Activated naive CD4-positive, alpha-beta T cell treated with anti-CD3 and anti-CD28 coated beads, Interleukin-2, amount 50 U/mL, for 72 hours (primary cell): ENCODE data around the gene HAUS8. TPM values are rescaled to one million over a fixed set of nuclear protein-coding genes. Genes with fewer than 3 reads are reported as not detected.
A peak's percentile ranks its signal among the peaks of the same experiment; 100 is the strongest.

Source experiments
- ATAC-seq, 2 donors: fragments of 150-1000 bp; cut with Tn5 transposase; 2 replicates each; pipeline ENCODE4 v1.10.0; 2021; ENCODE audit warnings: mild to moderate bottlenecking in 2 of 2, moderate library complexity in 2 of 2
- DNase-seq, 2 donors: peaks; one replicate each; pipeline ENCODE4 v3.0.0; 2021 to 2022; ENCODE audit warnings: low spot score in 2 of 2
- H3K27ac Mint-ChIP-seq, 2 donors: one replicate each; pipeline ENCODE4 v1.8.0; 2022; ENCODE audit warnings: mild to moderate bottlenecking in 2 of 2, mixed read lengths in 2 of 2
- H3K36me3 Mint-ChIP-seq, 2 donors: one replicate each; pipeline ENCODE4 v1.8.0; 2022; ENCODE audit warnings: mixed read lengths in 2 of 2
- H3K9me3 Mint-ChIP-seq, 2 donors: one replicate each; pipeline ENCODE4 v1.8.0; 2022; ENCODE audit warnings: mixed read lengths in 2 of 2
- total RNA-seq, 2 donors: library from RNA; stranded (reverse); gene quantifications; one replicate each; pipeline ENCODE4 v1.2.3, GENCODE V29; 2022

Gene HAUS8
- total RNA-seq, 2 donors from 2014 or later: 31.6 to 57.1 TPM

- Mint-ChIP-seq H3K36me3 (peaks cover 0 to 5% of the 10 kb centered on the region in 2 donors), H3K9me3 (peaks cover 5 to 7% of the 10 kb centered on the region in 2 donors), H3K27ac (peak overlapping the region in 1 of 2 donors; percentile 64)
- no peak for DNase-seq
- ATAC-seq: peak in 1 of 2 donors; percentile 44
These were observed 72.8 kb downstream of the HAUS8 start for GRCh38 chr19:17002455-17002854.

- ATAC-seq (peak; percentile 57 to 90), DNase-seq (peak in 1 of 2 donors; percentile 85)
- peaks cover 0 to 5% of the 10 kb centered on the region in 2 donors for H3K36me3 Mint-ChIP-seq
- H3K9me3 Mint-ChIP-seq: peaks cover 5 to 7% of the 10 kb centered on the region in 2 donors
- H3K27ac Mint-ChIP-seq: peak overlapping the region; percentile 22 to 64
These were observed 73.6 kb downstream of the HAUS8 start for GRCh38 chr19:17001603-17002183.

Other genes with a start within 250 kb of the HAUS8 start
- 10 to 100 TPM; 31.6 to 31.8 TPM for gene SIN3B, start 246.1 kb downstream of the HAUS8 start, total RNA-seq
- not detected for gene F2RL3, start 186.5 kb downstream of the HAUS8 start, total RNA-seq
- gene CPAMD8, start 48.6 kb downstream of the HAUS8 start, total RNA-seq: under 1 TPM; 0.19 to 0.75 TPM
- gene MYO9B, start 325 bp upstream of the HAUS8 start, total RNA-seq: 100 to 1,000 TPM; 112 to 142 TPM
- gene USE1, start 139.9 kb upstream of the HAUS8 start, total RNA-seq: 10 to 100 TPM; 28.6 to 39.1 TPM
- 10 to 100 TPM; 14.3 to 17.1 TPM for gene OCEL1, start 150.8 kb upstream of the HAUS8 start, total RNA-seq
- gene NR2F6, start 170.5 kb upstream of the HAUS8 start, total RNA-seq: 10 to 100 TPM in 1 of 2 donors, 1 to 10 TPM in 1; 5.8 to 12.9 TPM
- under 1 TPM; 0.43 to 0.49 TPM for gene USHBP1, start 189.3 kb upstream of the HAUS8 start, total RNA-seq
- 100 to 1,000 TPM; 115 to 125 TPM for gene BABAM1, start 192.0 kb upstream of the HAUS8 start, total RNA-seq
- gene ANKLE1, start 206.4 kb upstream of the HAUS8 start, total RNA-seq: 10 to 100 TPM in 1 of 2 donors, 1 to 10 TPM in 1; 8.4 to 13.7 TPM
- gene ABHD8, start 228.0 kb upstream of the HAUS8 start, total RNA-seq: 10 to 100 TPM; 10.4 to 10.5 TPM
- gene MRPL34, start 230.4 kb upstream of the HAUS8 start, total RNA-seq: 100 to 1,000 TPM in 1 of 2 donors, 10 to 100 TPM in 1; 70.2 to 100 TPM
- gene DDA1, start 234.1 kb upstream of the HAUS8 start, total RNA-seq: 10 to 100 TPM; 30.0 to 39.7 TPM